Colonic mucosa (tissue), 4 donors: ENCODE measurements around the gene BCLAF3. TPM values are rescaled to one million over a fixed set of nuclear protein-coding genes. Genes with fewer than 3 reads are reported as not detected.
A peak's percentile ranks its signal among the peaks of the same experiment; 100 is the strongest.

ENCODE experiments used
- DNase-seq: peaks from one replicate; pipeline ENCODE4 v3.0.0-alpha.2; 2020
- H3K27ac ChIP-seq: fragments of 200-600 bp; one replicate; pipeline ENCODE4 v1.8.0; 2021
- H3K27me3 ChIP-seq: fragments of 200-600 bp; one replicate; pipeline ENCODE4 v1.8.0; 2021
- H3K36me3 ChIP-seq: fragments of 200-600 bp; one replicate; pipeline ENCODE4 v1.8.0; 2021
- H3K4me1 ChIP-seq: fragments of 200-600 bp; one replicate; pipeline ENCODE4 v1.8.0; 2021; ENCODE audit warnings: mild to moderate bottlenecking
- H3K4me3 ChIP-seq: fragments of 200-600 bp; one replicate; pipeline ENCODE4 v1.8.0; 2021
- H3K9ac ChIP-seq, 2 donors: one replicate each; pipeline ENCODE4 v1.7.0; 2013; ENCODE audit warnings: control low read depth in 2 of 2, low read depth in 2 of 2, low read length in 2 of 2
- H3K9me3 ChIP-seq: fragments of 200-600 bp; one replicate; pipeline ENCODE4 v1.8.0; 2021
- intact Hi-C: fragments of 100-400 bp; cut with DNase I; formaldehyde crosslinking; loops from one replicate; pipeline ENCODE4 v1.14.1; 2022
- microRNA-seq: library from miRNA; unstranded; fragments of <30 nt; microRNA quantifications from one replicate; pipeline ENCODE4, GENCODE V29; 2019
- total RNA-seq, 2 donors: library from RNA; stranded (reverse); fragmentation: NEBNext Ultra II Directional in 1 of 2; extraction: Animal tissue kit (Norgen Biotek cat#: 25700) in 1 of 2; gene quantifications; one replicate each; pipeline ENCODE4 v1.2.1, GENCODE V29; 2021
- TF ChIP-seq, protein P1 (sequence below): fragments of 200-600 bp; IDR thresholded peaks from one replicate; pipeline ENCODE4 v1.8.0; 2022; ENCODE audit warnings: antibody characterized with exemption, mild to moderate bottlenecking
- donor health status: healthy.
- donor health status: DM: no; HTN: no; CAD: no.
- donor health status: DM: no; HTN: no; CAD: no.

The BCLAF3 gene
- total RNA-seq, 2 donors from 2014 or later: 11.0 to 14.9 TPM

DNA sequence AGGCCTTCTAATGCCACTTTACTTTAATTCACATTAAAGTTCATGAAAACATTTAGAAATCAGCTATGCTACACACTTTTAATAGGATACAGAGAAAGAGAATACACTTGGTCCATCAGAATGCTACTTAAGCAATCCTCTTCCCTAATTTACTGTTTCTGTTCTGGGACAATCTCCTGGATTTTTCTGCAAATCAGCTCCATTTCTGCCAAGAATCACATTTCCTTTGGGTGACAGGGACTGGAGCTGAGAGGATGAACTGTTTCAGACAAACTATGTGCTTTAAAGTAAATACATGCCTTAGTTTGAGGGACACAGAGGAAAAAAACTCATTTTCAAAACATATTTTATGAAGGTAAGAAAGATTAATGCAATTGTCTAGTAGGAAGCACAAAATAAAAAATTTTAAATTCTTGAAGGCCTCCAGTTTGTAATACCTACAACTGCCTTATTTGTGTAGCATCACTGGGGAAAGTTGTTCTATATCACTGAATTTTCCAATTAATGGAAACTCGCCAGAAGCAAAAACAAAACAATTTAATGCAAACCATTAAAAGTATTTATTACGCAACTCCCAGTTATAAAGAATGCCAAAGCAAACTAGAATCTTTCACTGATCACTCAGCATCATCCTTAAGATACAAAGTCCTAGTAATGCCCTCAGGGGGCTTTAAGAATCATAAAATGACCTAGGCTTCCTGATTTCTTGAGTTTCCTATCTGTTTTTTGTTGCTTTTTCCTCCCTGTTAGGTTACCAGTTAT is 36.3 kb downstream of the BCLAF3 start:
- Histone ChIP-seq H3K36me3 (no peaks in the 10 kb centered on the region), H3K9ac (no peak overlapping the region), H3K4me1 (no peaks in the 10 kb centered on the region), H3K9me3 (no peaks in the 10 kb centered on the region), H3K4me3 (no peak overlapping the region), H3K27ac (no peak overlapping the region), H3K27me3 (no peaks in the 10 kb centered on the region)
- TF ChIP-seq, protein P1, sequence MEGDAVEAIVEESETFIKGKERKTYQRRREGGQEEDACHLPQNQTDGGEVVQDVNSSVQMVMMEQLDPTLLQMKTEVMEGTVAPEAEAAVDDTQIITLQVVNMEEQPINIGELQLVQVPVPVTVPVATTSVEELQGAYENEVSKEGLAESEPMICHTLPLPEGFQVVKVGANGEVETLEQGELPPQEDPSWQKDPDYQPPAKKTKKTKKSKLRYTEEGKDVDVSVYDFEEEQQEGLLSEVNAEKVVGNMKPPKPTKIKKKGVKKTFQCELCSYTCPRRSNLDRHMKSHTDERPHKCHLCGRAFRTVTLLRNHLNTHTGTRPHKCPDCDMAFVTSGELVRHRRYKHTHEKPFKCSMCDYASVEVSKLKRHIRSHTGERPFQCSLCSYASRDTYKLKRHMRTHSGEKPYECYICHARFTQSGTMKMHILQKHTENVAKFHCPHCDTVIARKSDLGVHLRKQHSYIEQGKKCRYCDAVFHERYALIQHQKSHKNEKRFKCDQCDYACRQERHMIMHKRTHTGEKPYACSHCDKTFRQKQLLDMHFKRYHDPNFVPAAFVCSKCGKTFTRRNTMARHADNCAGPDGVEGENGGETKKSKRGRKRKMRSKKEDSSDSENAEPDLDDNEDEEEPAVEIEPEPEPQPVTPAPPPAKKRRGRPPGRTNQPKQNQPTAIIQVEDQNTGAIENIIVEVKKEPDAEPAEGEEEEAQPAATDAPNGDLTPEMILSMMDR: no peak
- DNase-seq: no peak
- intact Hi-C loops: no loop called here

GRCh38 chrX:19953145-19953544 is 37.7 kb downstream of the BCLAF3 start:
- Histone ChIP-seq H3K9me3 (no peaks in the 10 kb centered on the region), H3K36me3 (no peaks in the 10 kb centered on the region), H3K4me3 (no peak overlapping the region), H3K9ac (no peak overlapping the region), H3K27ac (no peak overlapping the region), H3K27me3 (no peaks in the 10 kb centered on the region), H3K4me1 (no peaks in the 10 kb centered on the region)
- TF ChIP-seq, protein P1: no peak
- intact Hi-C loops: no loop called here
- no peak for DNase-seq

DNA sequence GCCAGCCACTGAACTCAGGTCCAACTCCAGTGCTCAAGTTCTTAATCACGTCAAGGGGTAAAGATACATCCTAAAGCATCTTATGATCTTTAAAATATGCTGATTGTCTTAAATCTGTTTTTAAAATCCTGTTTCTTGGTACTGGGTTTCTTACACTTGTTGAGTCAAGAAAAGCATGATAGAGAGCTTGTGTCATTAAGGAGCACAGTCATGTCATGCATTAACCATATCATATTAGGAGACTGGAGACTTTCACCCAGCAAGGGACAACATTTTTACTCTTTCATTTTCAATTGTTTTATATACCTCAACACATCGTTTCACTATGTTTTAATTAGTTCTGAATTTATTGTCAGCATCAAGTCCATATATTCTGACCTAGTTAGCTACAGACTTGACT is 41.5 kb downstream of the BCLAF3 start:
- TF ChIP-seq, protein P1: no peak
- Histone ChIP-seq H3K4me3 (no peak overlapping the region), H3K4me1 (no peaks in the 10 kb centered on the region), H3K36me3 (no peaks in the 10 kb centered on the region), H3K9me3 (no peaks in the 10 kb centered on the region), H3K27ac (no peak overlapping the region), H3K9ac (no peak overlapping the region), H3K27me3 (no peaks in the 10 kb centered on the region)
- no peak for DNase-seq
- intact Hi-C loops: no loop called here

DNA sequence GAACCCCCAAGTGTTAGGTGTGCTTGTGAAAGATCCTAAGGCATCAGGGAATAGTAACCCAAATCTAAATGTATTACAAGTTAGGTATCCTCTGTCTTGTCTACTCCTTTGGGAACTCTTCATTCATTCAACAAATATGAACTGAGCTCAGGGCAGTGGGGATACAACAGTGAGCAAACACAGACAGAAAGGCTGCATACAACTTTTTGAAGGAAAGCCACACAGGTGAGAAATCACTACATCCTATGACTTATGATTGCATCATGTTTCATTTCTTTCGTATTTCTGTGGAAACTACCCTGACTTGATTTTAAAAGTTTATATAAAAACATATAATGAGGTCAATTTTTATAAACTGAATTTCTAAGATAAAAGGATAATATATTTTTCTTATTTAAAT is 43.2 kb downstream of the BCLAF3 start:
- H3K9ac ChIP-seq: no peak overlapping the region
- DNase-seq: no peak
- TF ChIP-seq, protein P1: no peak
- no peaks in the 10 kb centered on the region for H3K4me1 ChIP-seq
- no peaks in the 10 kb centered on the region for H3K9me3 ChIP-seq
- H3K27me3 ChIP-seq: no peaks in the 10 kb centered on the region
- intact Hi-C loops: no loop called here
- no peaks in the 10 kb centered on the region for H3K36me3 ChIP-seq
- H3K27ac ChIP-seq: no peak overlapping the region
- no peak overlapping the region for H3K4me3 ChIP-seq

Small RNAs within 50 kb of the gene (microRNA-seq; reads per million reads assigned to microRNA genes)
- 56.8 reads per million, percentile 46 among the genes with 10 or more reads in this experiment for gene MIR23C

Other genes starting within 250 kb of the BCLAF3 start
- gene SH3KBP1, start 103.5 kb downstream of the BCLAF3 start, total RNA-seq: 10 to 100 TPM; 57.8 to 77.3 TPM
- 1 to 10 TPM; 2.1 to 2.4 TPM for gene MAP7D2, start 125.8 kb upstream of the BCLAF3 start, total RNA-seq
- 100 to 1,000 TPM; 106 to 149 TPM for gene EIF1AX, start 150.8 kb upstream of the BCLAF3 start, total RNA-seq